NT2/D1 (cell line): ENCODE results near the gene CACNA1D.

Source experiments
- DNase-seq: peaks from one replicate; pipeline ENCODE4 v3.0.0-alpha.2; 2011; ENCODE audit warnings: low read depth, low spot score
- H3K27me3 ChIP-seq: 2 replicates; pipeline ENCODE4 v1.6.0; 2011; ENCODE audit warnings: mild to moderate bottlenecking; ENCODE audit not compliant: insufficient read length, insufficient read depth
- H3K36me3 ChIP-seq: 2 replicates; pipeline ENCODE4 v1.6.1; 2011; ENCODE audit warnings: mild to moderate bottlenecking, low read length, mixed read lengths; ENCODE audit not compliant: insufficient read depth, insufficient read length
- H3K4me1 ChIP-seq: 2 replicates; pipeline ENCODE4 v1.5.1; 2011; ENCODE audit not compliant: insufficient read depth, insufficient read length
- H3K4me3 ChIP-seq: 2 replicates; pipeline ENCODE4 v1.5.1; 2011; ENCODE audit warnings: low read depth; ENCODE audit not compliant: insufficient read length
- H3K9ac ChIP-seq: 2 replicates; pipeline ENCODE4 v1.6.0; 2011; ENCODE audit warnings: low read depth; ENCODE audit not compliant: insufficient read length
- H3K9me3 ChIP-seq: 2 replicates; pipeline ENCODE4 v1.5.1; 2011; ENCODE audit warnings: mild to moderate bottlenecking, low read length; ENCODE audit not compliant: insufficient read depth
- SUZ12 ChIP-seq: IDR thresholded peaks from 2 replicates; pipeline ENCODE4 v1.6.1; 2011; ENCODE audit not compliant: insufficient read length, insufficient read depth; ENCODE audit errors: extremely low read depth
- YY1 ChIP-seq: IDR thresholded peaks from 2 replicates; pipeline ENCODE4 v1.6.1; 2011; ENCODE audit not compliant: insufficient read length, insufficient read depth
- ZNF274 ChIP-seq: IDR thresholded peaks from 2 replicates; pipeline ENCODE4 v1.6.1; 2011; ENCODE audit warnings: mild to moderate bottlenecking, low read depth, low read length

CACNA1D gene

DNA sequence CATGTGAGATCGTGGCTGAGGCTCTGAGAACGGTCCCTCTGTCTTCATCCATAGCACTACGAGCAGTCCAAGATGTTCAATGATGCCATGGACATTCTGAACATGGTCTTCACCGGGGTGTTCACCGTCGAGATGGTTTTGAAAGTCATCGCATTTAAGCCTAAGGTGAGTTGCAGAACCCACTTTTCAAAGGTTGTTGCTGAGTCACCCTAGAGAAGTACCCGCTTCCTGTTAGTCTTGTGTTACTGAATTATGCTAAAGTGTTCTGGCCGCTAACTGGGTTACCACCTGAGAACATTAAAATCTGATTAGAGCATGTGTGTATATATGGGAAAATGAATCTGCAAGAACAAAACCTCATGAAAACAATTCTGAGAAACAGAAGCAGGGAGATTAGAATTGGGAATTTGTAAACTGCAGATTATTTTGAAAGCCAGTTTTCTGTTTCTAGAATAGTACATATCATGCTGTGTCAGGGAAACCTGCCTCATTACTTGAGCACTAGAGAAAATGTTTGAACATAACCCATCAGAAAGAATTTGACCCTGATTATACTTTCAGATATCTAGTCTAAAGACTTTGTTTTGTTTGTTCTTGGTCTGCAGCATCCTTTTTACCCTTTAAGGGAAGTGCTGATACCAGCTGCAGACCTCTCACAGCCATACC lies 259.2 kb downstream of the CACNA1D start:
- H3K4me3 ChIP-seq, result no peak overlapping the region
- H3K9me3 ChIP-seq, result no peaks in the 10 kb centered on the region
- TF ChIP-seq ZNF274 (no peak), YY1 (no peak), SUZ12 (no peak)
- no peaks in the 10 kb centered on the region for H3K36me3 ChIP-seq
- H3K9ac ChIP-seq, result no peak overlapping the region
- no peak for DNase-seq
- H3K27me3 ChIP-seq, result no peaks in the 10 kb centered on the region
- H3K4me1 ChIP-seq, result peaks cover 3% of the 10 kb centered on the region

- Histone ChIP-seq H3K27me3 (no peaks in the 10 kb centered on the region), H3K36me3 (no peaks in the 10 kb centered on the region), H3K4me1 (peaks cover 3% of the 10 kb centered on the region), H3K4me3 (no peak overlapping the region), H3K9ac (no peak overlapping the region), H3K9me3 (no peaks in the 10 kb centered on the region)
- TF ChIP-seq YY1 (no peak), SUZ12 (no peak), ZNF274 (no peak)
- DNase-seq, result no peak
Measured at GRCh38 chr3:53754325-53754724, 259.9 kb downstream of the CACNA1D start.

DNA sequence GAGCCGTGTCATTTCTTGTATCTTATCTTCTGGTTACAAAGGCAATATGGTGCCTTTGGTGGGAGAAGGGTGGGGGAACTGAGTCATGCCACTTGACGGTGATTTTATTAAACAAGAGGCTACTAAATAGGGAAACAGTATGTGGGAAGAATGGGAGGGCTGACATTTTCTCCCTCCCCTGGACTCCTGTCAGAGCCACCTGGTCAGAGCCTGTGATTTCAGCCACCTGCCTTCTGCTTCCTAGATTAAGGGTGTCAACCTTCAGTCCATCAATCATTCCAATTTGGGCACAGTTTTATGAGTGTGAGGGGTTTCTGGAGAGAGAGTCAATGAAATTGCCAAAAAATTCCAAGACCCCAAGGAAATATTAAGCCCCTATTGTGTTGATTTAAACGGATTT lies 264.4 kb downstream of the CACNA1D start:
- TF ChIP-seq SUZ12, result no peak
- TF ChIP-seq ZNF274, result no peak
- no peak for TF ChIP-seq YY1

GRCh38 chr3:53763353-53763752 lies 268.9 kb downstream of the CACNA1D start:
- TF ChIP-seq SUZ12, result no peak
- no peak for TF ChIP-seq ZNF274
- TF ChIP-seq YY1, result no peak
- no peaks in the 10 kb centered on the region for H3K27me3 ChIP-seq
- no peaks in the 10 kb centered on the region for H3K9me3 ChIP-seq
- no peak for DNase-seq
- H3K9ac ChIP-seq, result no peak overlapping the region
- no peak overlapping the region for H3K4me3 ChIP-seq
- peaks cover 2% of the 10 kb centered on the region for H3K4me1 ChIP-seq
- no peaks in the 10 kb centered on the region for H3K36me3 ChIP-seq

More for the DNA sequence above, 264.4 kb downstream of the CACNA1D start:
- H3K4me3 ChIP-seq, result no peak overlapping the region
- H3K9ac ChIP-seq, result no peak overlapping the region
- H3K4me1 ChIP-seq, result no peaks in the 10 kb centered on the region
- no peaks in the 10 kb centered on the region for H3K27me3 ChIP-seq
- no peaks in the 10 kb centered on the region for H3K36me3 ChIP-seq
- no peaks in the 10 kb centered on the region for H3K9me3 ChIP-seq
- no peak for DNase-seq

DNA sequence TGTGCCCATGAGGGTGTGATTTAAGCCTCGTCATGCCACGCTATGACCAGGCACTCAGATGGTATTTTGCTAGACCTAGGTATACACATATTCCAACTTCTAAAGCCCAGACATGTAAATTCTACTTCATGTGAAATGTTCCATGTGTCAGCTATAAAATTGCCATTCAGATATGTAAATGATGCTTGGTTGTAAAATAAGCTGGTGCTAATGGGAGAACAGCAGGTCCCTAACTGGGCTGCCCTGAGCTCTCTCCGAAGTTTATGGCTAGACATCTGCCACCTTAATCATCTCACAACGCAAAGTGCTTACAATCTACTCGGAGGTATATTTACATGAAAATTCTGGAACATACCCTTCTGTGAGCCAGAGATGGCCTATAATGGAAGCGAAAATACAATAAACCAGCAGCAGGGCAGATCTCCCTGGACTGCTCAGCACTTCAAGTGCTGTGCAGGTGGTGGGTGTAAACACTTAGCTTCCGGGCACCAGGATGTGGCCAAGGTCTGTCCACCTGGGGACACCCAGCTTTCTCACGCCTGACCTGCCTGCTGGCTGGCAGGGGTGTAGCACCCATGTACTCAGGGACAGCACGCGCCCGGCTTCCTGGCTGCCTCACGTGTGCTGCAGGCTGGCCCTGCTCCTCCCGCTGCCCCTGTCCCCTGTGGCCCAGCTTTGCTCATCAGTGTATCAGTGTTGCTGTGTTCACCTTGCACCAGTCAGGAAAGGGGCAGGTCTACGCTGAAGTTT lies 269.8 kb downstream of the CACNA1D start:
- peaks cover 2% of the 10 kb centered on the region for H3K4me1 ChIP-seq
- TF ChIP-seq YY1 (no peak), SUZ12 (no peak), ZNF274 (no peak)
- no peaks in the 10 kb centered on the region for H3K27me3 ChIP-seq
- H3K9ac ChIP-seq, result no peak overlapping the region
- H3K4me3 ChIP-seq, result no peak overlapping the region
- H3K9me3 ChIP-seq, result no peaks in the 10 kb centered on the region
- no peak for DNase-seq
- H3K36me3 ChIP-seq, result no peaks in the 10 kb centered on the region

DNA sequence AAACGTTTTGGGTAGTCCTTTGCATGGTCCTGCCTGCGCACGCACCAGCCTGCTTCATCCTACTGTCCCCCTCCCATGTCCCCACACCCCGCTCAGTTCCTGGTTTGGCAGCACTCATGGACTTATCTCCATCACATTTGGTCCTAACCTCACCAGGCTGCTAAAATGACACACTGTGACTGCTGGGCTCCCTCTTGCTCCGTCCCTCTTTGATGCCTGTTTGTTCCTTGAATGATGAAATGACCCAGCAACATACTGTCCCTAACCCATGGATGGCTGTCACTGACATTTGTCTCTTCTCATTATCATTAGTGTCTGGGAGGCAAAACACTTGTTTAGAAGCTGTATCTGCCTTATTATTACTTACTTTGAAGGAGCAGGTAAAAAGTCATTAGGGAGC lies 271.3 kb downstream of the CACNA1D start:
- Histone ChIP-seq H3K9me3 (no peaks in the 10 kb centered on the region), H3K4me3 (no peak overlapping the region), H3K4me1 (peaks cover 7% of the 10 kb centered on the region), H3K27me3 (no peaks in the 10 kb centered on the region), H3K36me3 (no peaks in the 10 kb centered on the region), H3K9ac (no peak overlapping the region)
- no peak for DNase-seq
- TF ChIP-seq YY1, result no peak
- TF ChIP-seq SUZ12, result no peak
- no peak for TF ChIP-seq ZNF274

DNA sequence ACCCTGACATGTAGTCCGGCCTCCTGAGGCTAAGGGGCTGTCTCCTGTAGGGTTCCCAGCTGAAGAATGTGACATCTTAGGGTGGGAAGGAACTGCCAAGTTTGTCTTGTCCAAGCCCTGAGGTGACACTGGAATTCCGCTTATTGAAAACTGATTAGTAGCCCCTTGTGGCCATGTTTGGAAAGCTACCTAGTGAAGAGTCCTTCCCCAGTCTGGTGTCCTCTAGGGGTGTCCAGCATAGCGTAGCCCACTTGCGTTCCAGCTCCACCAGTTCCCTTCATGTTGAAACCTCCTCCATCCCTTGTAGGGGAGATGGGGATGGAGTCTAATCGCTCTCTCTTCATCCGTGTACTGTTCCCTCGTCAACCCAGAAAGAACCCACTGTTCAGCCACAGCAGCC lies 272.3 kb downstream of the CACNA1D start:
- Histone ChIP-seq H3K4me3 (no peak overlapping the region), H3K27me3 (no peaks in the 10 kb centered on the region), H3K4me1 (peaks cover 7% of the 10 kb centered on the region), H3K36me3 (no peaks in the 10 kb centered on the region), H3K9ac (no peak overlapping the region), H3K9me3 (no peaks in the 10 kb centered on the region)
- TF ChIP-seq SUZ12, result no peak
- no peak for TF ChIP-seq YY1
- TF ChIP-seq ZNF274, result no peak
- DNase-seq, result no peak
